DND-41 (cell line): ENCODE results near the gene MBNL2.

Source experiments
- EZH2 ChIP-seq: IDR thresholded peaks from 3 replicates; pipeline ENCODE4 v1.6.1; 2012; ENCODE audit warnings: borderline replicate concordance, low read depth, mild to moderate bottlenecking, moderate library complexity, low read length, inconsistent platforms; ENCODE audit not compliant: severe bottlenecking
- TF ChIP-seq, protein P1 (sequence below): IDR thresholded peaks from 2 replicates; pipeline ENCODE4 v1.5.1; 2012; ENCODE audit warnings: borderline replicate concordance, low read length, moderate library complexity, mild to moderate bottlenecking; ENCODE audit not compliant: poor library complexity, severe bottlenecking; ENCODE audit errors: extremely low read depth

DNA sequence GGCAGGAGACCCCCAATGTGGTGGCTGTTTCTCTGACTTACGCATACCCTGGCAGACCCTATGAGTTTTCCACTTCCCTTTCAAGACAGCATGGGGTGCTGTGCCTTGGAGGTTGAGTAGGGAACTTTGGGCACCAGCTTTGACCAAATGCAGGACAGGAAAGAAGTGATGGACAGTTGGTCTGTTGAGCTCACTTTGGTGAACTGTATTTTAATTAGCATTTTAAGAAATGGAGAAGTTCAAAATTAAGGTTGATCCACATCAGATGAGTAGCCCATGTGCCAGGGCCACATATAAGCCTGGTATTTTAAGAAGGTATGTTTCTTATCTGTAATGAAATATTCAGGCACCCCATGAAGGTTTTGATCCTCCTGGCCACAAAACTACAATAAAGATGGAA lies 165.8 kb downstream of the MBNL2 start:
- TF ChIP-seq, protein P1, sequence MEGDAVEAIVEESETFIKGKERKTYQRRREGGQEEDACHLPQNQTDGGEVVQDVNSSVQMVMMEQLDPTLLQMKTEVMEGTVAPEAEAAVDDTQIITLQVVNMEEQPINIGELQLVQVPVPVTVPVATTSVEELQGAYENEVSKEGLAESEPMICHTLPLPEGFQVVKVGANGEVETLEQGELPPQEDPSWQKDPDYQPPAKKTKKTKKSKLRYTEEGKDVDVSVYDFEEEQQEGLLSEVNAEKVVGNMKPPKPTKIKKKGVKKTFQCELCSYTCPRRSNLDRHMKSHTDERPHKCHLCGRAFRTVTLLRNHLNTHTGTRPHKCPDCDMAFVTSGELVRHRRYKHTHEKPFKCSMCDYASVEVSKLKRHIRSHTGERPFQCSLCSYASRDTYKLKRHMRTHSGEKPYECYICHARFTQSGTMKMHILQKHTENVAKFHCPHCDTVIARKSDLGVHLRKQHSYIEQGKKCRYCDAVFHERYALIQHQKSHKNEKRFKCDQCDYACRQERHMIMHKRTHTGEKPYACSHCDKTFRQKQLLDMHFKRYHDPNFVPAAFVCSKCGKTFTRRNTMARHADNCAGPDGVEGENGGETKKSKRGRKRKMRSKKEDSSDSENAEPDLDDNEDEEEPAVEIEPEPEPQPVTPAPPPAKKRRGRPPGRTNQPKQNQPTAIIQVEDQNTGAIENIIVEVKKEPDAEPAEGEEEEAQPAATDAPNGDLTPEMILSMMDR = peak; percentile 15
- TF ChIP-seq EZH2 = no peak
